ENCODE measurements around the gene MAGI1. TPM values are rescaled to one million over a fixed set of nuclear protein-coding genes. Genes with fewer than 3 reads are reported as not detected.

The MAGI1 gene
- total RNA-seq, 3 donors from 2014 or later (not counting 1 experiment from before 2014, with no cell fraction given), result not detected

DNA sequence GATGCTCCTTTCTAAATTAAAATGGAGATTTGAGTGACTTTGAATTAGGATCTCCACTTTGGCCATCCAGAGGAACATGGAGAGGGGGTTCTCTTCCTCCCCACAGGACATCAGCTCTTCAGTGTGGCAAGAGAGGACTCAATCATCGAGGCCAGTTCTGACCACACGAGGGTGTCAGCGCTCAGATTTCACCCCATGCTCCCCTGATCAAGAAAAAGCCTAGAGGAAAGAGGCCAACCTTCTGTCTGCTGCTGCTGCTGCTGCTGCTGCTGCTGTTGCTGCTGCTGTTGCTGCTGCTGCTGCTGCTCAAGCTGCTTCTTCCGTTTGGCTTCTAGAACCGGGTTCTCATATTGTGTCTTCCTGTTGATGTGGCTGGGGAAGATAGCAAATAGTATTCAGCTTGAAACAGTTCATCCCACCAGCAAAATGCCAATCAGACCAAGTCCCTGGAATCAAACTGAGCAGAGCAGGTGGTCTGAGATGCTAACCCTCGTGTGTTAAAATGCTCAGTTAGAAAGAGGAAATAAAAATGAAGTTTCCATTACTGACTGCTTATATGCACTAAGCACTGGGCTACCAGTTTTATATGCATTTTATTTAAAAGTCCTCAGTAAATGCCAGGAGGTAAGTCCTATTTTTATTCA lies 599.0 kb downstream of the MAGI1 start:
- 26% methylated on average over 6 of the region's 6 CpGs for WGBS (ENCODE audit: insufficient coverage)
- TF ChIP-seq, protein P1, sequence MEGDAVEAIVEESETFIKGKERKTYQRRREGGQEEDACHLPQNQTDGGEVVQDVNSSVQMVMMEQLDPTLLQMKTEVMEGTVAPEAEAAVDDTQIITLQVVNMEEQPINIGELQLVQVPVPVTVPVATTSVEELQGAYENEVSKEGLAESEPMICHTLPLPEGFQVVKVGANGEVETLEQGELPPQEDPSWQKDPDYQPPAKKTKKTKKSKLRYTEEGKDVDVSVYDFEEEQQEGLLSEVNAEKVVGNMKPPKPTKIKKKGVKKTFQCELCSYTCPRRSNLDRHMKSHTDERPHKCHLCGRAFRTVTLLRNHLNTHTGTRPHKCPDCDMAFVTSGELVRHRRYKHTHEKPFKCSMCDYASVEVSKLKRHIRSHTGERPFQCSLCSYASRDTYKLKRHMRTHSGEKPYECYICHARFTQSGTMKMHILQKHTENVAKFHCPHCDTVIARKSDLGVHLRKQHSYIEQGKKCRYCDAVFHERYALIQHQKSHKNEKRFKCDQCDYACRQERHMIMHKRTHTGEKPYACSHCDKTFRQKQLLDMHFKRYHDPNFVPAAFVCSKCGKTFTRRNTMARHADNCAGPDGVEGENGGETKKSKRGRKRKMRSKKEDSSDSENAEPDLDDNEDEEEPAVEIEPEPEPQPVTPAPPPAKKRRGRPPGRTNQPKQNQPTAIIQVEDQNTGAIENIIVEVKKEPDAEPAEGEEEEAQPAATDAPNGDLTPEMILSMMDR (IDR thresholded peaks at IDR 0.05), result no peak

DNA sequence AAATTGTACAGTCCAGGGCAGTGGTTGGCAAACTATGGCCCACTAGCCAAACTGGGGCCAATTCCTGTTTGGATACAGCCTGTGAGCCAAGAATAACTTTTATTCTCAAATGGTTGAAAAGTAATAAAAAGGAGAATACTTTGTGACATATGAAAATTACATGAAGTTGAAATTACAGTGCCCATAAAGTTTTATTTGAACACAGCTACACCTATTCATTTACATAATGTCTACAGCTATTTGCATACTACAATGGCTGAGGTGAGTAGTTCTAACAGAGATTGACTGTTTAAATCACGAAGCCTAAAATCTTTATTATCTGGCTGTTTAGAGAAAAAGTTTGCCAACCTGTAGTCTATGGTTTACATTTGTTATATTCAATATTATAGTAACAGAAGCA lies 600.1 kb downstream of the MAGI1 start:
- no peak for ATAC-seq
- TF ChIP-seq, protein P1 (IDR thresholded peaks at IDR 0.05), result no peak
- Histone ChIP-seq H3K27ac (ENCODE audit: low read length) (no peak overlapping the region), H3K4me3 (ENCODE audit: low read length) (no peak overlapping the region), H3K4me1 (ENCODE audit: control insufficient read depth, insufficient read depth, low read length) (no peaks in the 10 kb centered on the region), H3K27me3 (ENCODE audit: control insufficient read depth, insufficient read depth, low read length) (no peaks in the 10 kb centered on the region), H3K36me3 (ENCODE audit: control insufficient read depth, insufficient read depth, low read length) (no peaks in the 10 kb centered on the region), H3K9me3 (ENCODE audit: control insufficient read depth, insufficient read depth, low read length) (no peaks in the 10 kb centered on the region)
- no peak overlapping the region for H3K4me3 Mint-ChIP-seq
- peaks cover 2 to 5% of the 10 kb centered on the region in 2 donors for H3K9me3 Mint-ChIP-seq
- DNase-seq, result no peak
- no peaks in the 10 kb centered on the region for H3K4me1 Mint-ChIP-seq
- intact Hi-C loops (cut with micrococcal nuclease), result no loop called here
- no peaks in the 10 kb centered on the region for H3K36me3 Mint-ChIP-seq
- no peak overlapping the region for H3K27ac Mint-ChIP-seq
- no peaks in the 10 kb centered on the region for H3K27me3 Mint-ChIP-seq (ENCODE audit: low read depth in 2 of 2)
- WGBS (ENCODE audit: insufficient coverage), result no CpG with 5 or more reads among the region's 1 CpG

More for the DNA sequence above, 599.0 kb downstream of the MAGI1 start:
- Mint-ChIP-seq H3K36me3 (no peaks in the 10 kb centered on the region), H3K4me3 (no peak overlapping the region), H3K4me1 (no peaks in the 10 kb centered on the region), H3K9me3 (peaks cover 2% of the 10 kb centered on the region in 2 donors), H3K27me3 (ENCODE audit: low read depth in 2 of 2) (no peaks in the 10 kb centered on the region), H3K27ac (no peak overlapping the region)
- H3K9me3 ChIP-seq (ENCODE audit: control insufficient read depth, insufficient read depth, low read length), result no peaks in the 10 kb centered on the region
- H3K4me1 ChIP-seq (ENCODE audit: control insufficient read depth, insufficient read depth, low read length), result no peaks in the 10 kb centered on the region
- H3K36me3 ChIP-seq (ENCODE audit: control insufficient read depth, insufficient read depth, low read length), result no peaks in the 10 kb centered on the region
- H3K27me3 ChIP-seq (ENCODE audit: control insufficient read depth, insufficient read depth, low read length), result no peaks in the 10 kb centered on the region
- no peak overlapping the region for H3K4me3 ChIP-seq (ENCODE audit: low read length)
- intact Hi-C loops (cut with micrococcal nuclease), result no loop called here
- no peak overlapping the region for H3K27ac ChIP-seq (ENCODE audit: low read length)
- DNase-seq (no peak), ATAC-seq (no peak)

DNA sequence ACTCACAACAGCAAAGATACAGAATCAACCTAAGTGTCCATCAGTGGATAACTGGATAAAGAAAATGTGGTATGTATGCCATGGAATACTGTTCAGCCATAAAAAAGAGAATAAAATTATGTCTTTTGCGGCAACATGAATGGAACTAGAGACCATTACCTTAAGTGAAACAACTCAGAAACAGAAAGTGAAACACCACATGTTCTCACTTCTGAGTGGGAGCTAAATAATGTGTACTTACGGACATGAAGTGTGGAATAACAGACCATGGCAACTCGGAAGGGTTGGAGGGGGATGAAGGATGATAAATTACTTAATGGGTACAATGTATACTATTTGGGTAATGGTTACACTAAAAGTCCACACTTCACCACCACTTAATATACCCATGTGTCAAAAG lies 600.6 kb downstream of the MAGI1 start:
- intact Hi-C loops (cut with micrococcal nuclease), result no loop called here
- H3K27me3 ChIP-seq (ENCODE audit: control insufficient read depth, insufficient read depth, low read length), result no peaks in the 10 kb centered on the region
- DNase-seq (no peak), ATAC-seq (no peak)
- H3K4me1 Mint-ChIP-seq, result no peaks in the 10 kb centered on the region
- H3K9me3 Mint-ChIP-seq, result peaks cover 2 to 3% of the 10 kb centered on the region in 2 donors
- H3K4me1 ChIP-seq (ENCODE audit: control insufficient read depth, insufficient read depth, low read length), result no peaks in the 10 kb centered on the region
- no peaks in the 10 kb centered on the region for H3K27me3 Mint-ChIP-seq (ENCODE audit: low read depth in 2 of 2)
- H3K36me3 ChIP-seq (ENCODE audit: control insufficient read depth, insufficient read depth, low read length), result no peaks in the 10 kb centered on the region
- no peak overlapping the region for H3K27ac ChIP-seq (ENCODE audit: low read length)
- H3K27ac Mint-ChIP-seq, result no peak overlapping the region
- H3K4me3 Mint-ChIP-seq, result no peak overlapping the region
- no peaks in the 10 kb centered on the region for H3K36me3 Mint-ChIP-seq
- TF ChIP-seq, protein P1 (IDR thresholded peaks at IDR 0.05), result no peak
- no peak overlapping the region for H3K4me3 ChIP-seq (ENCODE audit: low read length)
- no peaks in the 10 kb centered on the region for H3K9me3 ChIP-seq (ENCODE audit: control insufficient read depth, insufficient read depth, low read length)
- 82% methylated on average over 3 of the region's 3 CpGs for WGBS (ENCODE audit: insufficient coverage)

DNA sequence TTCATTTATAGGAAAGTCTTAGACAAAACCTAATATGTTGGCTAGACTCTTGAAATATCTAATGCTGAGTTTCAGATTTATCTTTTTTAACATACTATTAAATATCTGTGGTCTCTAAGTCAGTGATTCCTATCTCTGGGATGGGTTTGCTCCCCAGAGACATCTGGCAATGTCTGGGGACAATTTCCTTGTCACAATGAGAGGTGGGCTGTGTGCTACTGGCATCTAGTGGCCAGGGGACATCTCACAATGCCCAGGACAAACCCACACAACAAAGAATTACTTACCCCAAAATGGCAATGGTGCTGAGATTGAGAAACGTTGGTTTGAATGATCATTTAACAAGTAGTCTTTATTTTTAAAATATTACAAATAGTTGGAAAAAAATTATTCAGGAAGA lies 602.1 kb downstream of the MAGI1 start:
- H3K27ac ChIP-seq (ENCODE audit: low read length), result no peak overlapping the region
- H3K4me1 Mint-ChIP-seq, result no peaks in the 10 kb centered on the region
- H3K36me3 ChIP-seq (ENCODE audit: control insufficient read depth, insufficient read depth, low read length), result no peaks in the 10 kb centered on the region
- no peaks in the 10 kb centered on the region for H3K4me1 ChIP-seq (ENCODE audit: control insufficient read depth, insufficient read depth, low read length)
- no peaks in the 10 kb centered on the region for H3K27me3 Mint-ChIP-seq (ENCODE audit: low read depth in 2 of 2)
- no peaks in the 10 kb centered on the region for H3K9me3 ChIP-seq (ENCODE audit: control insufficient read depth, insufficient read depth, low read length)
- H3K4me3 ChIP-seq (ENCODE audit: low read length), result no peak overlapping the region
- H3K4me3 Mint-ChIP-seq, result no peak overlapping the region
- H3K27me3 ChIP-seq (ENCODE audit: control insufficient read depth, insufficient read depth, low read length), result no peaks in the 10 kb centered on the region
- no peak overlapping the region for H3K27ac Mint-ChIP-seq
- DNase-seq (no peak), ATAC-seq (no peak)
- H3K9me3 Mint-ChIP-seq, result peaks cover 2 to 3% of the 10 kb centered on the region in 2 donors
- H3K36me3 Mint-ChIP-seq, result no peaks in the 10 kb centered on the region
- TF ChIP-seq, protein P1 (IDR thresholded peaks at IDR 0.05), result no peak
- intact Hi-C loops (cut with micrococcal nuclease), result no loop called here
- WGBS (ENCODE audit: insufficient coverage), result no CpG with 5 or more reads among the region's 1 CpG

All from natural killer cell (primary cell).